Nephron progenitor cell (in vitro differentiated cells): ENCODE data around the gene IL16.
"Not testable (repeated sequence)": the region's sequence is repeated elsewhere in the genome, so short reads cannot be mapped to it uniquely, and the experiment has no call there.

Experiments used
- DNase-seq: peaks from one replicate; pipeline ENCODE4 v3.0.0; 2021
- H3K27ac Mint-ChIP-seq: 2 replicates; pipeline ENCODE4 v1.8.0; 2021; ENCODE audit warnings: mild to moderate bottlenecking, moderate library complexity, mixed read lengths
- H3K27me3 Mint-ChIP-seq: 2 replicates; pipeline ENCODE4 v1.8.0; 2021; ENCODE audit warnings: mild to moderate bottlenecking, low read depth, mixed read lengths; ENCODE audit not compliant: poor library complexity
- H3K36me3 Mint-ChIP-seq: 2 replicates; pipeline ENCODE4 v1.8.0; 2021; ENCODE audit warnings: low read depth, mixed read lengths
- H3K4me1 Mint-ChIP-seq: 2 replicates; pipeline ENCODE4 v1.8.0; 2021; ENCODE audit warnings: mixed read lengths
- H3K4me3 Mint-ChIP-seq: 2 replicates; pipeline ENCODE4 v1.8.0; 2021; ENCODE audit warnings: mild to moderate bottlenecking, moderate library complexity, mixed read lengths
- H3K9me3 Mint-ChIP-seq: 2 replicates; pipeline ENCODE4 v1.8.0; 2021; ENCODE audit warnings: mild to moderate bottlenecking, moderate library complexity, mixed read lengths
- TF ChIP-seq, protein P1 (sequence below): fragments of 200-600 bp; sonication (generic); IDR thresholded peaks from 2 replicates; pipeline ENCODE4 v1.5.0; 2021; ENCODE audit warnings: antibody characterized with exemption

Gene IL16

DNA sequence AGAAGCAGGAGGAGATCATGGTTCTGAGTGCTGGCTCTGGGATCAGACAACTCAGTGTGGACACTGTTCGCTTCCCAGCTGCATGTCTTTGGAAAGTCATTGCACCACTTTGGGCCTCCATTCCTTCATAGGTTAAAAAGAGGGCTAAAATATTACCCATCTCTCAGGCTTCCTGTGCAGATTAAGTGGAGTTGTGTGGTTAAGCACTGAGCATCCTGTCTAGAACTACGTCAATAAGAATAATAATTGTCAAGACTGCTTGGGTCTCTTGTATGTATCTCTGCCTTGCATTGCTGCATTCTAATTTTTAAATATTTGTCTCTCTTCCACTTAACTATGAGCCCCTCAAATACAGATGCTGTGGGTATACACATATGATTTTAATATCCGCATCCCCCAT is 40.4 kb upstream of the IL16 start:
- H3K4me1 Mint-ChIP-seq: peaks cover 11% of the 10 kb centered on the region
- TF ChIP-seq, protein P1, sequence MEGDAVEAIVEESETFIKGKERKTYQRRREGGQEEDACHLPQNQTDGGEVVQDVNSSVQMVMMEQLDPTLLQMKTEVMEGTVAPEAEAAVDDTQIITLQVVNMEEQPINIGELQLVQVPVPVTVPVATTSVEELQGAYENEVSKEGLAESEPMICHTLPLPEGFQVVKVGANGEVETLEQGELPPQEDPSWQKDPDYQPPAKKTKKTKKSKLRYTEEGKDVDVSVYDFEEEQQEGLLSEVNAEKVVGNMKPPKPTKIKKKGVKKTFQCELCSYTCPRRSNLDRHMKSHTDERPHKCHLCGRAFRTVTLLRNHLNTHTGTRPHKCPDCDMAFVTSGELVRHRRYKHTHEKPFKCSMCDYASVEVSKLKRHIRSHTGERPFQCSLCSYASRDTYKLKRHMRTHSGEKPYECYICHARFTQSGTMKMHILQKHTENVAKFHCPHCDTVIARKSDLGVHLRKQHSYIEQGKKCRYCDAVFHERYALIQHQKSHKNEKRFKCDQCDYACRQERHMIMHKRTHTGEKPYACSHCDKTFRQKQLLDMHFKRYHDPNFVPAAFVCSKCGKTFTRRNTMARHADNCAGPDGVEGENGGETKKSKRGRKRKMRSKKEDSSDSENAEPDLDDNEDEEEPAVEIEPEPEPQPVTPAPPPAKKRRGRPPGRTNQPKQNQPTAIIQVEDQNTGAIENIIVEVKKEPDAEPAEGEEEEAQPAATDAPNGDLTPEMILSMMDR: no peak
- peaks cover 13% of the 10 kb centered on the region for H3K27me3 Mint-ChIP-seq
- H3K36me3 Mint-ChIP-seq: no peaks in the 10 kb centered on the region
- H3K4me3 Mint-ChIP-seq: no peak overlapping the region
- no peak for DNase-seq
- H3K27ac Mint-ChIP-seq: no peak overlapping the region
- H3K9me3 Mint-ChIP-seq: no peaks in the 10 kb centered on the region

DNA sequence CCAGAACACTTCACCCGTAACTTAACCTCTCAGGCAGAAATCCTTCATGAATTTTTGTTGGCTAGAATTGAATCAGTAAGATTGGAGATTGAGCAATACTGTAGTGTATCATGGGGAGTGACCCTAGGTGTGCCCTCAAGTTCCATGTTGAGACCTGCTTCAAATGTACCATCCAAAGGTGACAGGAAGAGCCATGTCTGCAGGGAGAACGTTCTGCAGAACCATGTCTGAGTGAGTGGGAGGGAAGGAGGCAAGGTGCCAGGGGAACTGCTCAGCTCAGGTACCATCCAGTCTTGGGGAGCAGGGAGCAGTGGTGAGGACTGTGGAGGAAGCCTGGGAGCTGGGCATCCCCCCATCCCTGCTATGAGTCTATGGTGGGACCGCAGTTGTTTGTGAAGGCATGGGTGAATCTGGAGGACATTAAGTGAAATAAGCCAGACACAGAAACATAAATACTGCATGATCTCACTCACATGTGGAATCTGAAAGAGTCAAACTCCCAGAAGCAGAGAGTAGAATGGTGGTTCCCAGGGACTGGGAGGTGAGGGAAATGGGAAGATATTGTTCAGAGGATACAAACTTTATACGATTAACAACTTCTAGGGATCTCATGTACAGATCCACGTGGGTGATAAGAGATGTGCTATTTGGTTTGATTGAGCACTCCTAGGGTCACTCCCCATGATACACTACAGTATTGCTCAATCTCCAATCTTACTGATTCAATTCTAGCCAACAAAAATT is 39.3 kb upstream of the IL16 start:
- no peak for DNase-seq
- Mint-ChIP-seq H3K27me3 (peaks cover 14% of the 10 kb centered on the region), H3K4me1 (peaks cover 11% of the 10 kb centered on the region), H3K36me3 (no peaks in the 10 kb centered on the region), H3K9me3 (no peaks in the 10 kb centered on the region), H3K4me3 (no peak overlapping the region), H3K27ac (no peak overlapping the region)
- TF ChIP-seq, protein P1: no peak

DNA sequence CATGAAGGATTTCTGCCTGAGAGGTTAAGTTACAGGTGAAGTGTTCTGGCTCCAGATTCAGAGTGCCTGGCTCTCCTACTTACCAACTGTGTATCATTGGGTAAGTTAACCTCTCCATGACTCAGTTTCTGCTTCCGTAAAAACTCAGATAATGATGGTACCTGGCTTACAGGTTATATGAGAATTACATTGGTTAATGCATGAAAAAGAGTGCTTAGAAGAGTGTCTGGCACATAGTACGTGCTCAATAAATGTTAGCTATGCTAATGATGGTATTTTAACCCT is 38.8 kb upstream of the IL16 start:
- no peak for DNase-seq
- TF ChIP-seq, protein P1: no peak
- H3K36me3 Mint-ChIP-seq: no peaks in the 10 kb centered on the region
- peaks cover 15% of the 10 kb centered on the region for H3K27me3 Mint-ChIP-seq
- no peak overlapping the region for H3K4me3 Mint-ChIP-seq
- no peak overlapping the region for H3K27ac Mint-ChIP-seq
- peaks cover 11% of the 10 kb centered on the region for H3K4me1 Mint-ChIP-seq
- H3K9me3 Mint-ChIP-seq: no peaks in the 10 kb centered on the region

DNA sequence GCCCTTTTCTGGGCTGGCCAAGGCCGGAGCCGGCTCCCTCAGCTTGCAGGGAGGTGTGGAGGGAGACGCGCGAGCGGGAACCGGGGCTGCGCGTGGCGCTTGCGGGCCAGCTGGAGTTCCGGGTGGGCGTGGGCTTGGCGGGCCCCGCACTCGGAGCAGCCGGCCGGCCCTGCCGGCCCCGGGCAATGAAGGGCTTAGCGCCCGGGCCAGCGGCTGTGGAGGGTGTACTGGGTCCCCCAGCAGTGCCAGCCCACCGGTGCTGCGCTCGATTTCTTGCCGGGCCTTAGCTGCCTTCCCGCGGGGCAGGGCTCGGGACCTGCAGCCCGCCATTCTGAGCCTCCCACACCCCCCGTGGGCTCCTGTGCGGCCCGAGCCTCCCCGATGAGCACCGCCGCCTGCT is 38.1 kb upstream of the IL16 start:
- H3K36me3 Mint-ChIP-seq, H3K27ac Mint-ChIP-seq, DNase-seq, H3K4me3 Mint-ChIP-seq, H3K9me3 Mint-ChIP-seq: not testable (repeated sequence)
- H3K4me1 Mint-ChIP-seq: peaks cover 11% of the 10 kb centered on the region
- H3K27me3 Mint-ChIP-seq: peaks cover 14% of the 10 kb centered on the region

DNA sequence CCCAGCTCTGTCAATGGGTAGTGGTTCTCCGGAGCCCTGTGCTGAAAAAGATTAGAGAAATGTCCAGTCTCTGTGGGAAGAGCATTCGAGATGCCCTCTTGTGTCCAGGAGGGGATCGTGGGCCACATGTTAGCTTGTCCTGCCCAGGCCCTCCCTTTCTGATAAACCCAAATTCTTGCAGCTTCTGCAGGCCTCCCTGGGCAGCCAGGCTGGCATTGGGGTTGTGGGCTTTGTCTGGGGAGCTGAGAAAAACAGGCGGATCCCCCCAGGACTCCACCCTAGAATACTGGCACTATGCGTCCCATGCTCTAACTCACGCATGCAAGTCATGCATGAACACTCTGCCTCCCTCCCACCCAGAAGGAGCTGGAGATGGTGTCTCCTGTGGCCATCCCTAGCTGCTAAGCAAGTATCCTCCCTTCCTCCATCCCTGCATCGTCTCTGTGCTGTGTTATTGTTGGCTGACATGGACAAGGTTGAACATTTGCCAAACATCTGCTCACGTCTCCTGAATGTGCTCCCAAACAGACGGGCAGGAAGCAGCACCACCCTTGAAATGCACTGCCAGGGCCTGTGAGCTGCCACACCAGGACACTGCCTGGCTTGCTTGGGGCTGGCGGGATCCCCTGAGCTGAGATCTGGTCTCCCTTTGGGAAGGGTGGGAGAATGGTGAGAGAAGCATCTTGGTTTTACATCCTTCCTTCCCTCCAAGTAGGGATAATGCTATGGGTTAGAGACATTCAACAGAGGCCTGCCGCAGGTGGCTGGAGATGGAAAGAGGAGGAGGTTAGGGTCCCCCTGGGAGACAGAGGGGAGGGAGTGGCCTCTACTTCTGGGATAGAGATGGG is 36.1 kb upstream of the IL16 start:
- Mint-ChIP-seq H3K4me3 (no peak overlapping the region), H3K36me3 (no peaks in the 10 kb centered on the region), H3K27ac (peak overlapping the region; percentile 46), H3K4me1 (peaks cover 10% of the 10 kb centered on the region), H3K27me3 (peaks cover 11% of the 10 kb centered on the region), H3K9me3 (no peaks in the 10 kb centered on the region)
- DNase-seq: no peak
- TF ChIP-seq, protein P1: no peak

DNA sequence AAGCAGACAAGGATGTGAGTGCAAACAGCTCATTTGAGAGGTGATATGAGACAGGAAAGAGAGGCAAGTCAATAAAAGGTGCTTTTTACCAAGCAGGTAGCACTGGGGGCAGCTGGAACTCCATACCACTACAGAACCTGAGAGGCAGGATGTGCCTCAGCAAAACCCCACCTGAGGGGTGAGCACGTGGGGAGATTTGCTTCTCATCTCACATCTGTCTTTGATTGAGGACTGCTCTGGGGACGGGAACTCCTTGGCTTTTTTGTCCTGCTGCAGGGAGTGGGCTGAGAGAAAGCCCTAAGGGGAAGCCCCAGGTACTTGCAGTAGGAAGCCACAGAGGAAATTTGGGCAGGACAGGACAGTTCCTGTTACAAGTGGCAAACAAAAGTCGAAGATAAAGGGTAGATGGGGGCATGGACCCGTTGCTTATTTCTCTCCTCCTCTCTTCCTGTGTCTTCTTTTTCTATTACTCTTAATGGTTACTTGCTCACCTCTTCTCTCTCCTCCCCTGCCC is 35.5 kb upstream of the IL16 start:
- Mint-ChIP-seq H3K4me3 (no peak overlapping the region), H3K4me1 (peaks cover 6% of the 10 kb centered on the region), H3K36me3 (no peaks in the 10 kb centered on the region), H3K9me3 (no peaks in the 10 kb centered on the region), H3K27me3 (peaks cover 11% of the 10 kb centered on the region), H3K27ac (no peak overlapping the region)
- TF ChIP-seq, protein P1: no peak
- no peak for DNase-seq
